Panc1 (cell line): Measurements from ENCODE around the gene GGA1. TPM values are rescaled to one million over a fixed set of nuclear protein-coding genes. Genes with fewer than 3 reads are reported as not detected.

Experiments used
- ATAC-seq: fragments of 200-7000 bp; cut with Tn5 transposase; 2 replicates; pipeline ENCODE4 v1.9.1; 2020; ENCODE audit warnings: mild to moderate bottlenecking, moderate library complexity
- BruUV-seq: library from RNA; stranded (reverse); fragments of 400-500 nt; replicated peaks from 2 replicates; lab custom pipeline; 2021; lab: Mats Ljungman, UMichigan
- CTCF ChIA-PET: fragments of 300-600 bp; sonication (Branson Sonifier 250); formaldehyde crosslinking; loops from one replicate; lab custom pipeline; 2022; ENCODE audit warnings: antibody characterized with exemption; lab: Charles Lee
- POLR2A ChIA-PET: fragments of 300-600 bp; sonication (Branson Sonifier 250); formaldehyde crosslinking; loops from one replicate; lab custom pipeline; 2022; ENCODE audit warnings: antibody characterized with exemption; lab: Charles Lee
- DNase-seq: peaks from one replicate; pipeline ENCODE4 v3.0.0-alpha.2; 2010; ENCODE audit warnings: low read depth, low spot score
- H3K27ac ChIP-seq: 2 replicates; pipeline ENCODE4 v1.5.1; 2011; ENCODE audit warnings: mild to moderate bottlenecking, low read length, inconsistent platforms
- H3K27me3 ChIP-seq: fragments of 200-500 bp; sonication (Bioruptor generic); 2 replicates; pipeline ENCODE4 v1.6.0; 2014; ENCODE audit warnings: low read length, inconsistent platforms; ENCODE audit not compliant: control insufficient read depth, insufficient read depth
- H3K36me3 ChIP-seq: fragments of 200-500 bp; sonication (Bioruptor generic); 2 replicates; pipeline ENCODE4 v1.5.1; 2014; ENCODE audit warnings: inconsistent platforms, mild to moderate bottlenecking, low read length, moderate library complexity; ENCODE audit not compliant: control insufficient read depth, insufficient read depth
- H3K4me1 ChIP-seq: 2 replicates; pipeline ENCODE4 v1.5.1; 2011; ENCODE audit warnings: inconsistent platforms, mild to moderate bottlenecking, low read length, moderate library complexity; ENCODE audit not compliant: control insufficient read depth, insufficient read depth
- H3K4me3 ChIP-seq, 2 experiments: 2 replicates each; pipeline ENCODE4 v1.5.1; 2011 to 2012; ENCODE audit warnings: low read depth in 2 of 2, low read length in 2 of 2, mild to moderate bottlenecking in 2 of 2, inconsistent platforms in 1 of 2, moderate library complexity in 1 of 2
- H3K9me3 ChIP-seq: fragments of 200-500 bp; sonication (Bioruptor generic); 2 replicates; pipeline ENCODE4 v1.5.1; 2014; ENCODE audit warnings: low read depth, mild to moderate bottlenecking, inconsistent platforms, low read length, moderate library complexity; ENCODE audit not compliant: control insufficient read depth, insufficient read depth
- POLR2AphosphoS5 ChIP-seq: IDR thresholded peaks from 2 replicates; pipeline ENCODE4 v1.6.1; 2012; ENCODE audit warnings: mild to moderate bottlenecking, low read depth, low read length, moderate library complexity
- SIN3A ChIP-seq: IDR thresholded peaks from 2 replicates; pipeline ENCODE4 v1.6.1; 2012; ENCODE audit warnings: low read depth, mild to moderate bottlenecking, low read length, moderate library complexity, borderline replicate concordance; ENCODE audit not compliant: insufficient read depth
- TCF7L2 ChIP-seq: IDR thresholded peaks from 2 replicates; pipeline ENCODE4 v1.6.1; 2011; ENCODE audit warnings: mild to moderate bottlenecking, low read depth, low read length, inconsistent platforms
- in situ Hi-C: cut with HindIII; loops from 2 replicates; pipeline ENCODE4 v1.10.0; 2016; ENCODE audit warnings: low sequenced_read_pairs, low pct_unique_long_range_greater_than_20kb
- intact Hi-C: fragments of 100-400 bp; cut with micrococcal nuclease; formaldehyde crosslinking; loops from one replicate; pipeline ENCODE4 v1.10.0; 2022; ENCODE audit not compliant: unreplicated experiment
- total RNA-seq: library from RNA; stranded (reverse); gene quantifications from one replicate; pipeline ENCODE4 v1.2.1, GENCODE V29; 2021; ENCODE audit not compliant: unreplicated experiment
- TF ChIP-seq, protein P1 (sequence below), 2 experiments: IDR thresholded peaks; 2 replicates each; pipeline ENCODE4 v1.6.1; 2011 to 2012; ENCODE audit warnings: low read depth in 2 of 2, control low read depth in 1 of 2, low read length in 1 of 2, mild to moderate bottlenecking in 1 of 2, moderate library complexity in 1 of 2; ENCODE audit not compliant: insufficient read depth in 1 of 2
- TF ChIP-seq, protein P2 (sequence below): fragments of 450-650 bp; IDR thresholded peaks from 2 replicates; pipeline ENCODE4 v1.5.1; 2017; ENCODE audit warnings: mild to moderate bottlenecking

GGA1 gene
- total RNA-seq, 1 experiment from 2014 or later, result 45.4 TPM

DNA sequence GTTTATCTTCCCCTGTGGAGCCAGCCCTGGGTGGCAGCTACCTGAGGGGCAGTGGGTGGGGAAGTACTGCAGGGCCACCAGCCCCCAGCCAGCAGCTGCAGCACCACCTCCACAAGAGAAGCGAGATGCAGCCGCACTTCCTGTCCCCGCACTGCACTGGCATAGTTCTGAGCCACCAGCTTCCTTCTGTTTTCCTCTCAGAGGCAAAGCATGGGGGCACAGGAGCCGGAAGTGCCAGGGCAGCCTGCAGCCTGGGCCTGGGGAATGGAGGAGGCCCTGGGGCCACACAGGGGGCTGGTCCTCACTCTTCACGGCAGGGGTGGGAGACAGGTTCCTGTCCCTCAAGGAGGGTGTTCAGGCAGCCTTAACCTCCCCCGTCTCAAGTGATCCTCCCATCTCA lies 18.9 kb downstream of the GGA1 start:
- ATAC-seq (no peak), DNase-seq (no peak)
- in situ Hi-C loops (no loop called here), intact Hi-C loops (no loop called here)
- ChIA-PET CTCF (no interaction called here), POLR2A (no interaction called here)
- TF ChIP-seq TCF7L2 (no peak), POLR2AphosphoS5 (no peak)
- Histone ChIP-seq H3K4me3 (no peak overlapping the region), H3K4me1 (no peaks in the 10 kb centered on the region), H3K27ac (no peak overlapping the region), H3K36me3 (no peaks in the 10 kb centered on the region), H3K9me3 (no peaks in the 10 kb centered on the region), H3K27me3 (no peaks in the 10 kb centered on the region)
- no TSS peak for BruUV-seq

DNA sequence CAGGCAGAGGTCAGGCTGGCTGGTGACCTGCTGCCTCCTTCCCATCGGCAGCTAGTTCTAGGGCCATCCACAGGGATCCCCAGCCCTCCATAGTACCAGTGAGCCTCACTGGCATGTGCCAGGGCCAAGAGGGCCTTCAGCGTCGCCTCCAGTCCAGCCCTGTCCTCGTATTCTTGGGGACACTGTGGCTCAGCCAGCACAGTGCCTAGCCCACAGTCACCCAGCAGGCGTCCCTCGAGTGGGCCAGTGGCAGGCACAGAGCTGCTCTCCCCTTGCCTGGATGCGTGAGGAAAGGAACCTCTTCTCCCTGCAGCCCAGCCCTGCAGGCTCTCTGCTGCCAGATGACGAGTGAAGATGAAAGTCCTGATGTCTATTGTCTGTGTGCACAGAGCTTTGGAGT lies 20.2 kb downstream of the GGA1 start:
- CTCF ChIA-PET, result interaction anchor here (0.6 kb wide), 1 partner anchor 71 kb away, joined by 5 read pairs; no protein-coding TSS in a partner anchor
- DNase-seq, result no peak
- Histone ChIP-seq H3K4me3 (no peak overlapping the region), H3K36me3 (no peaks in the 10 kb centered on the region), H3K4me1 (peaks cover 12% of the 10 kb centered on the region), H3K27ac (no peak overlapping the region), H3K9me3 (no peaks in the 10 kb centered on the region), H3K27me3 (no peaks in the 10 kb centered on the region)
- in situ Hi-C loops, result no loop called here
- no peak for ATAC-seq
- POLR2A ChIA-PET, result interaction anchor here (0.7 kb wide), 1 partner anchor 64 kb away, joined by 4 read pairs; no protein-coding TSS in a partner anchor
- TF ChIP-seq, protein P1, sequence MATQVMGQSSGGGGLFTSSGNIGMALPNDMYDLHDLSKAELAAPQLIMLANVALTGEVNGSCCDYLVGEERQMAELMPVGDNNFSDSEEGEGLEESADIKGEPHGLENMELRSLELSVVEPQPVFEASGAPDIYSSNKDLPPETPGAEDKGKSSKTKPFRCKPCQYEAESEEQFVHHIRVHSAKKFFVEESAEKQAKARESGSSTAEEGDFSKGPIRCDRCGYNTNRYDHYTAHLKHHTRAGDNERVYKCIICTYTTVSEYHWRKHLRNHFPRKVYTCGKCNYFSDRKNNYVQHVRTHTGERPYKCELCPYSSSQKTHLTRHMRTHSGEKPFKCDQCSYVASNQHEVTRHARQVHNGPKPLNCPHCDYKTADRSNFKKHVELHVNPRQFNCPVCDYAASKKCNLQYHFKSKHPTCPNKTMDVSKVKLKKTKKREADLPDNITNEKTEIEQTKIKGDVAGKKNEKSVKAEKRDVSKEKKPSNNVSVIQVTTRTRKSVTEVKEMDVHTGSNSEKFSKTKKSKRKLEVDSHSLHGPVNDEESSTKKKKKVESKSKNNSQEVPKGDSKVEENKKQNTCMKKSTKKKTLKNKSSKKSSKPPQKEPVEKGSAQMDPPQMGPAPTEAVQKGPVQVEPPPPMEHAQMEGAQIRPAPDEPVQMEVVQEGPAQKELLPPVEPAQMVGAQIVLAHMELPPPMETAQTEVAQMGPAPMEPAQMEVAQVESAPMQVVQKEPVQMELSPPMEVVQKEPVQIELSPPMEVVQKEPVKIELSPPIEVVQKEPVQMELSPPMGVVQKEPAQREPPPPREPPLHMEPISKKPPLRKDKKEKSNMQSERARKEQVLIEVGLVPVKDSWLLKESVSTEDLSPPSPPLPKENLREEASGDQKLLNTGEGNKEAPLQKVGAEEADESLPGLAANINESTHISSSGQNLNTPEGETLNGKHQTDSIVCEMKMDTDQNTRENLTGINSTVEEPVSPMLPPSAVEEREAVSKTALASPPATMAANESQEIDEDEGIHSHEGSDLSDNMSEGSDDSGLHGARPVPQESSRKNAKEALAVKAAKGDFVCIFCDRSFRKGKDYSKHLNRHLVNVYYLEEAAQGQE (IDR thresholded peaks at IDR 0.05; ENCODE audit: insufficient read depth in 1 of 2, low read depth in 2 of 2, low read length in 1 of 2), result no peak
- TF ChIP-seq POLR2AphosphoS5 (no peak), TCF7L2 (no peak), SIN3A (no peak)
- TF ChIP-seq, protein P2, sequence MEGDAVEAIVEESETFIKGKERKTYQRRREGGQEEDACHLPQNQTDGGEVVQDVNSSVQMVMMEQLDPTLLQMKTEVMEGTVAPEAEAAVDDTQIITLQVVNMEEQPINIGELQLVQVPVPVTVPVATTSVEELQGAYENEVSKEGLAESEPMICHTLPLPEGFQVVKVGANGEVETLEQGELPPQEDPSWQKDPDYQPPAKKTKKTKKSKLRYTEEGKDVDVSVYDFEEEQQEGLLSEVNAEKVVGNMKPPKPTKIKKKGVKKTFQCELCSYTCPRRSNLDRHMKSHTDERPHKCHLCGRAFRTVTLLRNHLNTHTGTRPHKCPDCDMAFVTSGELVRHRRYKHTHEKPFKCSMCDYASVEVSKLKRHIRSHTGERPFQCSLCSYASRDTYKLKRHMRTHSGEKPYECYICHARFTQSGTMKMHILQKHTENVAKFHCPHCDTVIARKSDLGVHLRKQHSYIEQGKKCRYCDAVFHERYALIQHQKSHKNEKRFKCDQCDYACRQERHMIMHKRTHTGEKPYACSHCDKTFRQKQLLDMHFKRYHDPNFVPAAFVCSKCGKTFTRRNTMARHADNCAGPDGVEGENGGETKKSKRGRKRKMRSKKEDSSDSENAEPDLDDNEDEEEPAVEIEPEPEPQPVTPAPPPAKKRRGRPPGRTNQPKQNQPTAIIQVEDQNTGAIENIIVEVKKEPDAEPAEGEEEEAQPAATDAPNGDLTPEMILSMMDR, result no peak
- intact Hi-C loops, result no loop called here
- no TSS peak for BruUV-seq

DNA sequence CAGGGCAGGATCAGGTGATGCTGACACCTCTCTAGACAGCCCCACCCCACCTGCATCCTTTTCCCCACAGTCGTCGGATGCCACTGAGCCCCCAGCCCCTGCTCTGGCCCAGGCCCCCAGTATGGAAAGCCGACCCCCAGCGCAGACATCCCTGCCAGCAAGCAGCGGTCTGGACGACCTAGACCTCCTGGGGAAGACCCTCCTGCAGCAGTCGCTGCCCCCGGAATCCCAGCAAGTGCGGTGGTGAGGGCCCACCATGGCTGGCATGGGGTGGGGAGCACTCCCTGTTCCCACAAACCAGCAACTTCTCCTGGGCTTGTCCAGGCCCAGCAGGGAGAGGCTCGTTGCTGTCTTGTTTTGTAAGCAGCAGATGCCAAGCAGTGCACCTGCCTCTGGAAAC lies 21.3 kb downstream of the GGA1 start:
- no peaks in the 10 kb centered on the region for H3K9me3 ChIP-seq
- peaks cover 19% of the 10 kb centered on the region for H3K4me1 ChIP-seq
- DNase-seq (no peak), ATAC-seq (no peak)
- no peak overlapping the region for H3K27ac ChIP-seq
- intact Hi-C loops (no loop called here), in situ Hi-C loops (no loop called here)
- H3K4me3 ChIP-seq, result no peak overlapping the region
- ChIA-PET CTCF (no interaction called here), POLR2A (no interaction called here)
- no peak for TF ChIP-seq POLR2AphosphoS5
- TF ChIP-seq, protein P1 (IDR thresholded peaks at IDR 0.05; ENCODE audit: insufficient read depth in 1 of 2, low read depth in 2 of 2, low read length in 1 of 2), result no peak
- TF ChIP-seq, protein P2, result no peak
- no peak for TF ChIP-seq SIN3A
- no peak for TF ChIP-seq TCF7L2
- BruUV-seq, result no TSS peak
- no peaks in the 10 kb centered on the region for H3K36me3 ChIP-seq
- no peaks in the 10 kb centered on the region for H3K27me3 ChIP-seq
